Kidney glomerular epithelial cell (primary cell): ENCODE data around the gene PABPN1.
"Not testable (repeated sequence)": the region's sequence is repeated elsewhere in the genome, so short reads cannot be mapped to it uniquely, and the experiment has no call there.

Source experiments
- DNase-seq: peaks from one replicate; lab custom pipeline; 2025; lab: John Stamatoyannopoulos, UW

Gene PABPN1, protein sequence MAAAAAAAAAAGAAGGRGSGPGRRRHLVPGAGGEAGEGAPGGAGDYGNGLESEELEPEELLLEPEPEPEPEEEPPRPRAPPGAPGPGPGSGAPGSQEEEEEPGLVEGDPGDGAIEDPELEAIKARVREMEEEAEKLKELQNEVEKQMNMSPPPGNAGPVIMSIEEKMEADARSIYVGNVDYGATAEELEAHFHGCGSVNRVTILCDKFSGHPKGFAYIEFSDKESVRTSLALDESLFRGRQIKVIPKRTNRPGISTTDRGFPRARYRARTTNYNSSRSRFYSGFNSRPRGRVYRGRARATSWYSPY

DNA sequence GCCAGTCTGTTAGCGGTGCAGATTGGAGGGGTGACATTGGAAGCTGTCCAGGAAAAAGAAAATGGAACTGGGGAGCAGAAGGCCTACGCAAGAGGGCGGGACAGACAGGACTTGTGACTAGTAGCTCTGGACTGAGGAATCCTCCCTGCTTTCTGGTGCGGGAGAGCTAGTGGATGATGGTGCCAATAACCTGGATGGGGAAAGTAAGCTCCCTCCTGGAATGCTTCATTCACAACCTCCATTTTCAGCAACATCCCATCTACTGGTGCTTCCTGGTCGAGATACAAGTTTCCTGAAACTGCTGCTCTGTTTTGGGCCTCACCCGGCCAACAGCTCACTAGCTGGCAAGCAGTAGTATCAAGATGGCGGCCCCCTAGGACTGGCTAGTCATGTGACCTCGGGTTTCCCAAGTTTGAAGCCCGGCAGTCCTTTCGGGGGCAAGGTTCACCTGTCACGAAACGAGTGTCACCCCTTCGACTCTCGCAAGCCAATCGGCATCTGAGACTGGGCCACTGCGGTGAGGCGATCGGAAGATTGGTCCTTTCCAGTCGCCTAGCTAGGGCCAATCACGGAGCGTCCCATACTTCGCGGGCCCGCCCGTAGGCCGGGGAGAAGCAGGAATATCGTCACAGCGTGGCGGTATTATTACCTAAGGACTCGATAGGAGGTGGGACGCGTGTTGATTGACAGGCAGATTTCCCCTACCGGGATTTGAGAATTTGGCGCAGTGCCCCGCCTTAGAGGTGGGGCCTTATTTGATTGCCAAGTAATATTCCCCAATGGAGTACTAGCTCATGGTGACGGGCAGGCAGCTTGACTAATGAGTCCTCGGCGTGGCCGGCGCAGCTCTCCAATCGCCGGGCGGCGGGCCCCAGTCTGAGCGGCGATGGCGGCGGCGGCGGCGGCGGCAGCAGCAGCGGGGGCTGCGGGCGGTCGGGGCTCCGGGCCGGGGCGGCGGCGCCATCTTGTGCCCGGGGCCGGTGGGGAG lies at the start of gene PABPN1:
Gene PABPN1, plus strand, starts transcription at position 874 of the 988 bp plus-strand sequence. Its CDS starts 13 bp downstream, at position 887.
- DNase-seq = peak; percentile 100

DNA sequence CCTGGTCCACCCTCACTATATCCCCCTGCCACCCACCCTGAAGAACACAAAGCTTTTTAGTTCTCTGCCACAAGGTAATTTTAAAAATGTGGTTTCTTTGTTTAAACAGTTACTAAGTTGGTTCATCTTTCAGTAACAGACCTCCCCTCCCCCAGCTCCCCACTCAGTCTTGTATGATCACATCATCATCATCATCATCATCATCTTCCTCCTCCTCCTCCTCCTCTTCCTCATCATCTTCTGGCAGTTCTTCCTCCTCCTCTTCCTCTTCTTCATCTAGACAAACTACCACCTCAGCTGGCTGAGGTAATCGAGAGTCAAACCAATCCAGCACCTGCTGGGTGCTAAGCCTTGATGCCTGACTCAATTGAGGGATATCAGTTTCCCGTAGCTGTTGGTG lies 45.8 kb upstream of the PABPN1 start:
- DNase-seq = no peak

DNA sequence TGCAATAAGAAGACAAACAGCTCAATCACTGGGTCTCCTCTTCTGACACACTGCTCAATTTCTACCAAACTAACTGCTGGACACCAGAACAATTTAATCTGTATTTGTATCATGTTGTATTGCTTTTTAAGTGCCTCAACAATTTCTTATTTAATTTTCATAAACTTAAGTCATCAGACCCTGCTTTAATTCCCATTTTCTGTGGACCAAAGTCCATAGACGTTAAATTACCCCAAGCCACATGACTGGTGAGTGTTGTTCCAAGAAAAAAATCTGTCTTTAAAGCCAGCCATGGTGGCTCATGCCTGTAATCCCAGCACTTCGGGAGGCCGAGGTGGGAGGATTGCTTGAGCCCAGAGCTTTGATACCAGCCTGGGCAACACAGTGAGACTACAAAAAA lies 44.1 kb upstream of the PABPN1 start:
- no peak for DNase-seq

DNA sequence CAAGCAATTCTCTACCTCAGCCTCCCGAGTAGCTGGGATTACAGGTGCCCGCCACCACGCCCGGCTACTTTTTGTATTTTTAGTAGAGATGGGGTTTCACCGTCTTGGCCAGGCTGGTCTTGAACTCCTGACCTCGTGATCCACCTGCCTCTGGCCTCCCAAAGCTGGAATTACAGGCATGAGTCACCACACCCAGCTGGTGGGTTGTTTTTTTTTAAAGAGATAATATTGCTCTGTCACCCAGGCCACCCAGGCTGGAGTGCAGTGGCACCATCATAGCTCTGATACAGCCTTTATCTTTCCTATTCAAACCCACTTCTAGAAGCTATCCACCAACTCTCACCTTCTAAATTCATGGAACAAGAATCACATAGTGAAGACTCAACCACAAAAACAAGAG lies 43.3 kb upstream of the PABPN1 start:
- DNase-seq = not testable (repeated sequence)

DNA sequence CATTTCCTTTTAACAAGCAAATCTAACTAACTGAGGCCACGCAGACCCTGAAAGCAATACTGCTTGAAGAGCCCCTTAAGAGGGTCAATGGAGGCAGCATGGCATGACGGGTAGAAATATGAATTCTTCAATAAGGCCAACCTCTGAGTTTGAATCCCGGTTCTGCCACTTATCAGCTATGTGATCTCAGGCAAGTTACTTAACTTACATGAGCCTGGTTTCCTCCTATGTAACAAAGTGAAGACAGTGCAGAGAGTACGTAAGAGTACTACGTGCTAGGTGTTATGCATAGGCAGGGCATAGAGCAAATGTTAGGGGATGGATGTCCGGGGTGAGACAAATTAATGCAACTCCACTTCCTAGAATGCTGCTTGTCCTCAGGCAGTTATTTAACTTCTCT lies 40.0 kb upstream of the PABPN1 start:
- no peak for DNase-seq

DNA sequence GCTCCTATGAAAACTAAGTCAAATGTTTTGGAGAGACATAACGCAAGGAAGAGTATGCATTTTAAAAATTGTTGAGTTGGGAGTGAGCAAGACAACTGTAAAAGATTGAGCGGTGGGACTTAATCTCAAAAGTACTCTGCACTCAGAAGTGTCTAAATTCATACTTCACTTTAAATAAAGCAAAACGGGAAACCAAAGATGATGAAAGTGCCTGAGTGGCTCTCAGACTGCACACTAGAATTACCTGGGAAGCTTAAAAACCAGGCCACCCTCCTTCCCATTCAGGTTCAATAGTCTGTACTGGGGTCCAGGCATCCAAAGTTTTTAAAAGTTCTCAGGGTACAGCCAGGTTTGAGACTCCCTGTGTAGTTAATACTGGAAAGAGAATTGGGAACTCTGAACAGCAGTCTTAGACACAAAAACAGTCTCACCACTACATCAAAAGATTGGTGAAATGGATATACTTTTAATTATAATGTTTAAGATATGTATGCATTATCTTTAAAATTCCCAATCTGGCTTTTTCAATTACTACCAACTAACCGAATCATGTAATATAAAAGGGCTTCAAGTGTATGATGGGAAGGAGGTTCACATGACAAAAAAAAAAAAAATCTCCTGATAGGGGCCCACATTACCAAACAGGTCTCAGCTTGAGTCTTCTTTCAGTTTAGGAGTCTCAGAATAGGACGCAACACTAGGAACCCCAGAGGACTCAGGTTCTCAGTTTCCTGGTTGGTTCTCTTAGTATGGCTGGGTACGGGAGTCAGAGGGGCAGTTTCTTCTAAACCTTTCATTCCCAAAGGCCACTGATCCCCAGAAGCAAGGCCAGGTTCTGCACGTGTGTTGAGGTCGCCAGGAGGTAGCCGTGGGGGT lies 36.4 kb upstream of the PABPN1 start:
- no peak for DNase-seq

DNA sequence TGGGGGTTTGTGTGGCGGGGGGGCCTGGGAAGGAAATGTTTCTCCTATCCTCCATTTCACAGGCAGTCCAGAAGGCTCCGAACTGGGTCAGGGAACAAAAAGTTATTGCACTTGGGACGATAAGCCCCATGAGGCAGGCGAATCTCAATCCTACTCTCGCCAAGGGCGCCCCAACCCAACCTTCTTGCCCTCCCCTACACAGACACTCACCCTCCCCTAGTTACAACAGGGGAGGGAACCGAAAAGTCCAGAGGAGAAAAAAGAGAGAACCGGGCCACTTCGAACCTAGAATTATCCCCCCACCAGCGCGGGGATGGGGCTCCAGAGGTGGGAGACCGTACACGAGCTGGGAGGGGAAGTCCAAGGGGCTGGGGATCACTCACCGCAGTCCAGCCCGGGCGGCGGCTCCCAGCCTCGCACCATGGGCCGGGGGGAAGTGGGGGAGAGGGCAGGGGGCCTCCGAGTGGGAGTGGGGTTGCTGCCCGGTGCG lies 35.7 kb upstream of the PABPN1 start:
- DNase-seq = peak; percentile 22

DNA sequence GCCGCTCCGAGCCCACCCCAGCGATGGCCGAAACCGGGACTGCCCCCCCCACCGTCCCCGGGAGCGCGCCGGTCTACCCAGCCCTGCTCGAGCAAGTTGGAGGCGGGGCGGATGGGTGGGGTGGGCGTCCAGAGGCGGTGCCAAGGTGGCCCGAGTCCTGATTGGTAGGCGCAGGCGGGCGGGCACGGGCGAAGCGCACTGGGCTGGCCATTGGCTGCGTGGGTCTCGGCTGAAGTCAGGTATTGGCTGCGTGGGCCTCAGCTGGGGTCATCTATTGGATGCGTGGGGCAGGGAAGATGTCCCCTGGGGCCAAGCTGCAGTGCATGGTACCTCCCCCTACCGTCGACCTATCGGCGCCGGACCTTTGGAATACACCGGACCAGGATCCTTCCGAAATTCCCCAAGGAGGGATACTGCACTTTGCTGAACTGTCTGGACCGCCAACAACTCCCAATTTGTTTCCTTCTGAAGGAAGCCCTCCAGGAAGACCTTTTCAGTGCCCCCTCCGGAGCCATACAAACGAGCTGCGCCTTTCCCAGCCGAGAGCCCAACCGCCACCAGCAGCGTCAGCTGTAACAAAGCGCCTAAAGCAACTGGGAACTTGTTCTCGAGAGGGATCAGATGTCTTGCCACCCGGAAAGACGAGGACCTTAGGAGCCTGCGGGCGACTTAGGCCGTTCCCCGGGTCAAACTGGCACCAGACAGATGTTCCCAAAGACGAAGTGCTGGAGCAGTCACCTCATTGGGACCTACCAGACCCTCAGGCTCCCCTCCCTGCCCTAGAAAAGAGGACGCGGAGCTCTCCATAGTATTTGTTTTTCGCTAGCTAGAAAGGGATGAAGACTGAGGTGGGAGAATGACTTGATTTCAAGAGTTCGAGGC lies 35.0 kb upstream of the PABPN1 start, which contains the start of gene HOMEZ:
Gene HOMEZ, minus strand, starts transcription at position 113 of the 882 bp plus-strand sequence. CDS start 180 bp downstream, outside the sequence.
- peak; percentile 99 for DNase-seq

DNA sequence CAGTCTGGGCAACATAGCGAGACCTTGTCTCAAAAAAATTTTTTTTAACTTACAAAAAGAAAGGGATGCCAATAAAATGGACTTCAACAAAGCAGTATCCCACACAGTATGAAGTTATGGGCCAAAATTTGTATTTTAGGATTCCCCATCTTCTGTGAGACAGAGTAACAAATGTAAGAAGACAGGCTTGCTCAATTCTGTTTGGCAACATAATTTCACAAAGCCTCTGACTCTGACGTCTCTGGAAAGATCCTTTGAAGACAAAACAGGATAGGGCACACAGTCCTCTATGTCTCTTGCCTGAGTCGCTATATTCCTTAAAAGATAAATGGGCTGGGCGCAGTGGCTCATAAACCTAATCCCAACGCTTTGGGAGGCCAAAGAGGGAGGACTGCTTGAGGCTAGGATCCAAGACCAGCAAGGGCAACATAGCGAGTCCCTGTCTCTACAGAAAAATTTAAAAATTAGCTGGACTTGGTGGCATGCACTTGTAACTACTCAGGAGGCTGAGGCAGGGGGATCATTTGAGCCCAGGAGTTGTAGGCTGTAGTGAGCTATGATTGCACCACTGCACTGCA lies 34.3 kb upstream of the PABPN1 start:
- no peak for DNase-seq

DNA sequence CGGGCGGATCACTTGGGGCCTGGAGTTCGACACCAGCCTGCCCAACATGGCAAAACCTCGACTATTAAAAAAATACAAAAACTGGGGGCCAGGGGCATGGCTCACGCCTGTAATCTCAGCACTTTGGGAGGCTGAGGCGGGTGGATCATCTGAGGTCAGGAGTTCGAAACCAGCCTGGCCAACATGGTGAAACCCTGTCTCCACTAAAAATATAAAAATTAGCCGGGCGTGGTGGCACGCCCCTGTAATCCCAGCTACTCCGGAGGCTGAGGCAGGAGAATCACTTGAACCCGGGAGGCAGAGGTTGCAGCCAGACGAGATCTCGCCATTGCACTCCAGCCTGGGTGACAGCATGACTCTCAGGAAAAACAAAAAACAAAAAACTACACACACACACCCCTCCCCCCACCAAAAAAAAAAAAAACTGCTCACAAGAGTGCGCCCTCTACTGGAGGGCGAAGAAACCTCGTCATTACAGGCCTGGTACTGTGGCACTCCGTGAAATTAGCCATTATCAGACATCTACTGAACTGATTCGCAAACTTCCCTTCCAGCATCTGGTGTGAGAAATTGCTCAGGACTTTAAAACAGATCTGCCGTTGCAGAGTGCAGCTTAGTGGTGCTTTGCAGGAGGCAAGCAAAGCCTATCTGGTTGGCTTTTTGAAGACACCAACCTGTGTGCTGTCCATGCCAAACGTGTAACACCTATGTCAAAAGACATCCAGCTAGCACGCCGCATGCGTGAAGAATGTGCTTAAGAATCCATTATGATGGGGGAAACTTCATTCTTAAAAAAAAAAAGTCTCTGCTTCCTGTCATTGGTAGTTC lies 26.3 kb upstream of the PABPN1 start:
- DNase-seq = peak; percentile 35

DNA sequence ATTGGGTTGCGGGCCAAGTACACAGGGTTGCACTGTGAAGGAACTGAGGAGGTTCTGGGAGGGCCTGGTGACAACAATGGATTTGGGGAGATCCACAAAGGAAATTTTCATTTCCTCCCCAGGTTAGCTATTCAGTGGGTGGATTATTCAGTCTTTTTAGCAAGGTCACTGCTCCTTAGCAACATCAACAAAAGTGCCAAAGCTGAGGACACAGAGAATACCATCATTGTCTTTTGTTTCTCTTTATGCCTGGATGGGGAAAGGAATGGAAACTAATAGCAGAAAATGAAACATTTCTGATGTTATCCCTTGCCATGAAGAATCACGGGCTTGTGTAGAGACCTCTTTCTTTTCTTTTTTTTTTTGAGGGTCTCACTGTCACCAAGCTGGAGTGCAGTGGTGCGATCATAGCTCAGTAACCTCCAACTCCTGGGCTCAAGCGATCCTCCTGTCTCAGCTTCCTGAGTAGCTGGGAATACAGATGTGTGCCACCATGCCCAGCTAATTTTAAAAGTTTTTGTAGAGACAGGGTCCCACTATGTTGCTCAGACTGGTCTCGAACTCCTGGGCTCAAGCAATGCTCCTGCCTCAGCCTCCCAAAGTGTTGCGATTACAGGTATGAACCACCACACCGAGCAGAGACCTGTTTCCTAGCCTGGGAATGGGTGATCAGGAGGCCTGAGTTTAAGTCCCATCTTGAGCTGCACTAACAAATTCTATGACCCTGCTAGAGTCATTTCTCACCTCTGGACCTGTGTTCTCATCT lies 25.1 kb upstream of the PABPN1 start:
- no peak for DNase-seq

DNA sequence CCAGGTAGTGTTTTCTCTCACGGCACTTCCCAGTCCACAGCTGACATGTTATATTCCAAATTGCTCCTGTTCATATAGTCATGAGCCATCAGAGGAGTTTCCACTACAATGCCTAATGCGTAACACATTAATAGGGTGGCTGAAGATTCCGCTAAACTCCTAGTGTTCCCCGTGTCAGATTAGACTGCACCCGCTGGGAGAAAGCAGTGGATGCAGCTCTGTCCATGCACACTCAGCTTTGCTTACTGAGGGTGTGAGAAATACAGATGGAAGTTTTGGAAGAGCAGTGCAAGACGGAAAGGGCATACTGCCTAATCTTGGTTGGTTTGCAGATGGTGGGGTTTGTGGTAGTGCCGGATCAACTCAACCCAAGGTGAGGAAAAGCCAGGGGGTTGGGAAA lies 24.2 kb upstream of the PABPN1 start:
- no peak for DNase-seq

DNA sequence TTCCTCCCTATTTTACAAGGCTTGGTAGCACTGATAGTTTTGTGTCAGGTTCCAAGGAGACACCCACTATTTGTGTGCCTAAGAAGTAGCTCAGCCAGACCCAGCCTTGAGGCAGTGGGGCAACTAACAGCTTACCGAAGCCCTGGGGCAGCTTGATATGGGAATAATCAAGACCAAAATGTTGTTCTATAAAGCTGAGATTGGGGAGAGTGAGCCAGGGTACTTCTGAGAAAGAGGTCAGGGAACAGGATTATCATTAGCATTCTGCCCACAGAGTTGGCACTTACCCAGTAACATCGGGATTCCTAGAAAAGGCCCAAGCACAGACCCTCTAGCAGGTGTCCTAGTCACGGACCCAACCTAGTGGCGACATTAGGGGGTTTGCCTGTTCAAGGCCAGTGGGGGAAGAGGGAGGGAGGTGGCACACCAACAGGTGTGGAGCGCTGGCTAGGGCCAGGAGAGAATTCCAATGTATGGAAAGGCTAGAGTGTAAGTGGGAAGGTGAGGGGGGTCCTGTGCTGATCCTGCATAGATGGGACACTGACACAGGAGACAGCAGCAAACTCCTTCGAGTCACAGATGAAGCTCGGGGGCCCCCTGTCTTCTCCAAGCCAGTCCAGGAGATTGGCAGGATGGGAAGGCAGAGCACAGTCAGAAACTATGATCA lies 23.5 kb upstream of the PABPN1 start:
- no peak for DNase-seq

DNA sequence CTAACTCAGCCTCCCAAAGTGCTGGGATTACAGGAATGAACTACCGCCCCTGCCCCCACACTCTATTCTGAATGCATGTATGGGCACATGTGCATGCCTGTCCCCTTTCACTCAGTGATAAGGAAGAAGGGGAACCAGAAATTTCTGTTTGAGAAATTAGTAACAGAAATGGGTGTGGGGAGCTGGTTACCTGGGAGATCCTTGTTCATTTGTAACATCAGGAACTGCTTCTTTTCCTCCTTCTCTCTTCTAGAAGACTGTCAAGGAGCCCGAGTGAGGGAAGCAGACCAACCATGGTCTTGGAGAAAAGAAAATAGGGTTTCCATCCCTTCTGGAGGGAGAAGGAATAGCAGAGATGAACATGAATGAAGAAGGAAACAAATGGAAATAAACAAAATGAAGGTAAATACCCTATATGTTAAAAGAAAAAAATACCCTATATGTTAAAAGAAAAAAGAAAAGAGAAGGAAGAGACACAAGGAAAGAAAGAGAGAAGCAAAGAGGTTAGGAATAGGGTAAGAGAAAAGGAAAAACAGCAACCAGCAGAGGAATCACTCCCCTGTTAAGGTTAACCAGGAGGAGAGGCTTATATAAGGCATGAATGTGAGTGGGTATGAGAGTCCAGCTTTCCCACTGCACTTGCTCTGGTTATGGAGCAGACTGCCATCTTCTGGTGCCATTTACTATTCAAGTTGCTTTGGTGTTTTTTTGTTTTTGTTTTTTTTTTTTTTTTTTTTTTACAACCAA lies 21.9 kb upstream of the PABPN1 start:
- peak; percentile 30 for DNase-seq

DNA sequence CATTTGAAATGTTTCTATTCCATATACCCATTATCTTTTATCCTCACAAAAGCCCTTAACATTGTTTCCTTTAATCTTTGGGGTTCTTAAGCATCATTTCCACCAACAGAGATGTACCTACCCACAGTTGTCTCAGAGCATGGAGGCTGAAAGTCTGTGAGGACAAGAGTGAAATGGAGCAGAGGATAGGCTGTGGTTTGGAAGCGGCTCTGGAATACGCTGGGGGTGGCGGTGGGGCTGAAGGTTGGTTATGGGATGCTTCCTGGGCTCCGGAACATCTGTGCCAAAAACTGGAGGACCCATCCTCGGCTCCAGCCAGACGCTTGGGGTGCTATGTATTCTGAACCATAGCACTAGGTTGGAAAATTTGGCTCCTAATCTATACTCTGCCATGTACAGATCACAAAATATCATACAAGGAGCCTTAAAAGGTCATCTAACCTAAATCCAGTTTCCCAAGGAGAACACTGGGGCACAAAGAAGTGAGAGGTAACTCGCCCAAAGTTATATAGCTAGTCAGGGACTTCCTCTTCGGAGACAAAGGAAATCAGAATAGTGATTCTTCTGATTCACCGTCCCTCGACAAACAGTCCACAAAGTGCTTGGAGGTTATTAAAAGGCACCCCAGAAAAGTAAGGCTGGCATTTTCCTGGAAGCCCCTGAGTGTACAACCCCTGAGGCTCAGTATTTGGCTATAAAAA lies 21.1 kb upstream of the PABPN1 start:
- DNase-seq = no peak

DNA sequence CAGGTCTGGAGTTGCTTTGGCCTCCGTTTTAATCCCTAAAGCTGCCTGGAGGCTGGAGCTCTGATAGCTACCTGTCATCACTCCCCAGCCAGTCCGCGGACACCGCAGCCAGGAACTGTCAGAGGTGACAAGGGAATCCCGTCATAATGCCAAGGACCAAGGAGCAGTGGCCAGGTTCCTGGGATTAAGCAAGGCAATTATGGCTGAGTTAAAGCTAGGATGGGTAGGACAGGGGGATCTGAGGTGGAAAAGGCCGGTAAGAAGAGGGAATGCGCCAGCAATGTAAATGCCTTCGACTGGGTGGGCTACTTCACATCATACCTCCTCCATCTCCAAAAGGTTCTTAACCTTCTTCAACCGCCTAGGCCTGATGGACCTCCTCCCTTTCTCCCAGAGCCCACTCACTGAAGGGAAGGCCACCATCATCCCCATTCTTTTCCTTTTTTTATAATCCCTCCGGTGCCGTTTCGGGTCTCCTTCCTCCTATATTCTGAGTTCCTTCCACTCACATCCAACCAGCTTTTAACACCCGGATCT lies 20.5 kb upstream of the PABPN1 start:
- no peak for DNase-seq
